ENCODE results near the gene RPUSD1.

- TF ChIP-seq, protein P1, sequence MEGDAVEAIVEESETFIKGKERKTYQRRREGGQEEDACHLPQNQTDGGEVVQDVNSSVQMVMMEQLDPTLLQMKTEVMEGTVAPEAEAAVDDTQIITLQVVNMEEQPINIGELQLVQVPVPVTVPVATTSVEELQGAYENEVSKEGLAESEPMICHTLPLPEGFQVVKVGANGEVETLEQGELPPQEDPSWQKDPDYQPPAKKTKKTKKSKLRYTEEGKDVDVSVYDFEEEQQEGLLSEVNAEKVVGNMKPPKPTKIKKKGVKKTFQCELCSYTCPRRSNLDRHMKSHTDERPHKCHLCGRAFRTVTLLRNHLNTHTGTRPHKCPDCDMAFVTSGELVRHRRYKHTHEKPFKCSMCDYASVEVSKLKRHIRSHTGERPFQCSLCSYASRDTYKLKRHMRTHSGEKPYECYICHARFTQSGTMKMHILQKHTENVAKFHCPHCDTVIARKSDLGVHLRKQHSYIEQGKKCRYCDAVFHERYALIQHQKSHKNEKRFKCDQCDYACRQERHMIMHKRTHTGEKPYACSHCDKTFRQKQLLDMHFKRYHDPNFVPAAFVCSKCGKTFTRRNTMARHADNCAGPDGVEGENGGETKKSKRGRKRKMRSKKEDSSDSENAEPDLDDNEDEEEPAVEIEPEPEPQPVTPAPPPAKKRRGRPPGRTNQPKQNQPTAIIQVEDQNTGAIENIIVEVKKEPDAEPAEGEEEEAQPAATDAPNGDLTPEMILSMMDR (IDR thresholded peaks at IDR 0.05; ENCODE audit: low read length) = no peak
- TF ChIP-seq EZH2 (IDR thresholded peaks at IDR 0.05; ENCODE audit: borderline replicate concordance, low read length) = no peak
Measured at GRCh38 chr16:789191-789850, 1.1 kb upstream of the RPUSD1 start.

Data from OCI-LY1 (cell line).